ENCODE data around the gene WEE1. TPM values are rescaled to one million over a fixed set of nuclear protein-coding genes. Genes with fewer than 3 reads are reported as not detected.

WEE1 gene
- polyA plus RNA-seq, 1 experiment = 44.8 TPM

- no peak overlapping the region for H3K4me3 ChIP-seq (ENCODE audit: low read depth, low read length)
- no peaks in the 10 kb centered on the region for H3K27me3 ChIP-seq (ENCODE audit: control insufficient read depth, insufficient read depth, low read length)
- no peak overlapping the region for H3K27ac ChIP-seq (ENCODE audit: low read depth, low read length)
- DNase-seq (ENCODE audit: low read depth, low spot score) = no peak
- no peaks in the 10 kb centered on the region for H3K9me3 ChIP-seq (ENCODE audit: control insufficient read depth, insufficient read depth, low read length)
- TF ChIP-seq, protein P1, sequence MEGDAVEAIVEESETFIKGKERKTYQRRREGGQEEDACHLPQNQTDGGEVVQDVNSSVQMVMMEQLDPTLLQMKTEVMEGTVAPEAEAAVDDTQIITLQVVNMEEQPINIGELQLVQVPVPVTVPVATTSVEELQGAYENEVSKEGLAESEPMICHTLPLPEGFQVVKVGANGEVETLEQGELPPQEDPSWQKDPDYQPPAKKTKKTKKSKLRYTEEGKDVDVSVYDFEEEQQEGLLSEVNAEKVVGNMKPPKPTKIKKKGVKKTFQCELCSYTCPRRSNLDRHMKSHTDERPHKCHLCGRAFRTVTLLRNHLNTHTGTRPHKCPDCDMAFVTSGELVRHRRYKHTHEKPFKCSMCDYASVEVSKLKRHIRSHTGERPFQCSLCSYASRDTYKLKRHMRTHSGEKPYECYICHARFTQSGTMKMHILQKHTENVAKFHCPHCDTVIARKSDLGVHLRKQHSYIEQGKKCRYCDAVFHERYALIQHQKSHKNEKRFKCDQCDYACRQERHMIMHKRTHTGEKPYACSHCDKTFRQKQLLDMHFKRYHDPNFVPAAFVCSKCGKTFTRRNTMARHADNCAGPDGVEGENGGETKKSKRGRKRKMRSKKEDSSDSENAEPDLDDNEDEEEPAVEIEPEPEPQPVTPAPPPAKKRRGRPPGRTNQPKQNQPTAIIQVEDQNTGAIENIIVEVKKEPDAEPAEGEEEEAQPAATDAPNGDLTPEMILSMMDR (IDR thresholded peaks at IDR 0.05; ENCODE audit: low read depth, low read length) = no peak
- CTCF ChIA-PET = interaction anchor here (1.0 kb wide), 1 partner anchor 22 kb away, joined by 3 read pairs; no protein-coding TSS in a partner anchor
- POLR2A ChIA-PET = no interaction called here
These were observed 45.4 kb upstream of the WEE1 start for GRCh38 chr11:9528136-9528501.

DNA sequence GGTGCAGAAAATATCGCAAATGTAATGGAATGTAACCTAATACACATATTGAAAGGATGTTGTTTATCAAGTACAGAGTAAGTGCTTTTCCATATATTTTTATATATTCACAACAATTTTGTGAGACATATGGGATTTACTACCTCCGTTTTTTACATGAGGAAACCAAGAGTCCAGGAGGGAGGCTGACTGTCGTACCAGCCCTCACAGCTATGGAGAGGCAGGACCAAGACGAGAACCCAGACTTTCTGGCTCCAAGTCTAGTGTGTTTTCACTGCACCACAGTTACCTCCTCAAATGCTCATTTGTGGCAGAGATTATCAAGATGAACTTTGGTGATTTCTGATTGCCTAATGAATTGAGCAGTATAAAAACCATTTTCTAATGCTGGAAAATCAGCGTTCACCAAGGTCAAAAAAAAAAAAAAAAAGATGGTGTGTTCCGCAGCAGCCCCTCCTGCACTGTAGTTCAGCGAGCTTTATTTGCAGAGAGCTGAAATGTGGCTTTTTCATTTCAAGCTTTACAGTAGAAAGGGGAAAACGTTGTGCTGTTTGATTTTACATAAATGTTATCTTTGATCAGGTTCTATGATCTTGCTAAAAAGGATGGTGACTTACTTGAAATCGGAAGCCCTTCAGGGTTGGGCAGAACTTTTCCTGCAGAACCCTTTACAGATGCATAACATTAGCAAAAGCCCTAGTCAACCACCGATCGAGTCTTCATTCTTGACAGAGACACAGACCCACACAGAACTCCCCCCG lies 44.7 kb upstream of the WEE1 start:
- H3K27ac ChIP-seq (ENCODE audit: low read depth, low read length) = no peak overlapping the region

GRCh38 chr11:9529334-9529650 lies 44.2 kb upstream of the WEE1 start:
- TF ChIP-seq, protein P1 (IDR thresholded peaks at IDR 0.05; ENCODE audit: low read depth, low read length) = no peak
- Histone ChIP-seq H3K9me3 (ENCODE audit: control insufficient read depth, insufficient read depth, low read length) (no peaks in the 10 kb centered on the region), H3K4me3 (ENCODE audit: low read depth, low read length) (no peak overlapping the region), H3K27ac (ENCODE audit: low read depth, low read length) (no peak overlapping the region), H3K27me3 (ENCODE audit: control insufficient read depth, insufficient read depth, low read length) (no peaks in the 10 kb centered on the region)
- CTCF ChIA-PET = no interaction called here
- POLR2A ChIA-PET = interaction anchor here (0.7 kb wide), 1 partner anchor 69 kb away, joined by 3 read pairs; the partner anchor contains the start of gene ZNF143
- no peak for DNase-seq (ENCODE audit: low read depth, low spot score)

More for the DNA sequence above, 44.7 kb upstream of the WEE1 start:
- ChIA-PET CTCF (interaction anchor here (1.0 kb wide), 1 partner anchor 22 kb away, joined by 3 read pairs; no protein-coding TSS in a partner anchor), POLR2A (interaction anchor here (0.7 kb wide), 1 partner anchor 68 kb away, joined by 3 read pairs; the partner anchor contains the start of gene ZNF143)
- no peaks in the 10 kb centered on the region for H3K9me3 ChIP-seq (ENCODE audit: control insufficient read depth, insufficient read depth, low read length)
- no peaks in the 10 kb centered on the region for H3K27me3 ChIP-seq (ENCODE audit: control insufficient read depth, insufficient read depth, low read length)
- TF ChIP-seq, protein P1 (IDR thresholded peaks at IDR 0.05; ENCODE audit: low read depth, low read length) = no peak
- no peak for DNase-seq (ENCODE audit: low read depth, low spot score)
- no peak overlapping the region for H3K4me3 ChIP-seq (ENCODE audit: low read depth, low read length)

DNA sequence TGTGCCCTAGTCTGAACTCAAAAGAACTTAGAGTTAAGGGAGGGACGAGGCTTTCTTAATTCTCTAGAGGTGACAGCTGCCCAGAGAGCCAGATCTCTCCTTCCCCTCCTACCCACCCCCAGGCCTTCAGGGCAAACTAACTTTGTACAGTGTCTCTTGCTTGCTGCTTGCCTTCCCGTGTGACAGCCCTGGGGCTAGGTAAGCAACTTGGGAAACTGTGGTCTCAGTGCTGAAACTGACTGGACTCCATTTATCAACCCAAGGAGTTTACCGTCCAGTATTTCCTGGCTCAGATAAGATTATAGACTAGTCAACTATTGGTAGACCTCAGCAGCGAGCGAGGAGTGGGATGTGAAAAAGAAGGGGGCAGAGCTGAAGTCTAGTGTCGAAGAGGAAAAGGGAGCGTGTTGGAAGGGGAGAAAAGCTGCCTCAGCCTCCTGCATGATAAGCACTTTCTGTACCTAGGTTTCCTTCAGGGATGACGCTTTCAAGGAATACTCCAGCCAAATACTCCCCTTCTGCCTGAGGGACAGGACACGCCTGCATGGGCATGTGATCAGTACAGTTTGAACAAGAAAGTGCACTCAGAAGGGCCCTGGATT lies 43.3 kb upstream of the WEE1 start:
- Histone ChIP-seq H3K27ac (ENCODE audit: low read depth, low read length) (no peak overlapping the region), H3K4me3 (ENCODE audit: low read depth, low read length) (no peak overlapping the region)

More for the DNA sequence above, 43.3 kb upstream of the WEE1 start:
- Histone ChIP-seq H3K27me3 (ENCODE audit: control insufficient read depth, insufficient read depth, low read length) (no peaks in the 10 kb centered on the region), H3K9me3 (ENCODE audit: control insufficient read depth, insufficient read depth, low read length) (no peaks in the 10 kb centered on the region)
- POLR2A ChIA-PET = no interaction called here
- CTCF ChIA-PET = no interaction called here
- no peak for DNase-seq (ENCODE audit: low read depth, low spot score)
- TF ChIP-seq, protein P1 (IDR thresholded peaks at IDR 0.05; ENCODE audit: low read depth, low read length) = no peak
